GM15510 (cell line): ENCODE data around the gene DHDH.
A peak's percentile ranks its signal among the peaks of the same experiment; 100 is the strongest.

Experiments
- POLR2A ChIP-seq: IDR thresholded peaks from 3 replicates; pipeline ENCODE4 v1.6.1; 2011; ENCODE audit warnings: borderline replicate concordance; ENCODE audit not compliant: insufficient read length; ENCODE audit errors: extremely low read depth

Gene DHDH

GRCh38 chr19:48933382-48933932 lies at the start of gene DHDH:
Gene DHDH (plus strand): TSS chr19:48933699. CDS start chr19:48933722, 23 bp downstream.
- no peak for TF ChIP-seq POLR2A

- TF ChIP-seq POLR2A: no peak
Measured at GRCh38 chr19:48883726-48884125, 49.8 kb upstream of the DHDH start.

GRCh38 chr19:48887861-48888612 lies 45.5 kb upstream of the DHDH start:
- TF ChIP-seq POLR2A: no peak

DNA sequence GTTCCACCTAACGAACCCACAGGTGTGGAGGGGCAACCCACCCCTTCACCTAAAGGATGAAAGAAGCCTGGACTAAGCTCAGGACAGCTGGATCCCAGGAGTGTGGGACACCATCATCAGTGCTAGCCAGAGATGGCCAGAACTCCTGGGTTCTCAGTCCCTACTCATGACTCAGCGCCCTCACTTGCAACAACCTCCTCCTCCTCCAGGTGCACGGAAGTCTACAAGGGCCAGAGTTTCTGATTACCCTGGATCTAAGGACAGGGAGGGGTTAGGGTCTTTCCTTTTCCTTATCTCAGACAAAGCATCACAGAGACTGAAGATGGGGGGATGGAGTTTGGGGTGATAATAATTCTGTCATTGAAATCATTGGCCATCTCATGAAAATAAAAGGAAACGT lies 42.9 kb upstream of the DHDH start:
- no peak for TF ChIP-seq POLR2A

DNA sequence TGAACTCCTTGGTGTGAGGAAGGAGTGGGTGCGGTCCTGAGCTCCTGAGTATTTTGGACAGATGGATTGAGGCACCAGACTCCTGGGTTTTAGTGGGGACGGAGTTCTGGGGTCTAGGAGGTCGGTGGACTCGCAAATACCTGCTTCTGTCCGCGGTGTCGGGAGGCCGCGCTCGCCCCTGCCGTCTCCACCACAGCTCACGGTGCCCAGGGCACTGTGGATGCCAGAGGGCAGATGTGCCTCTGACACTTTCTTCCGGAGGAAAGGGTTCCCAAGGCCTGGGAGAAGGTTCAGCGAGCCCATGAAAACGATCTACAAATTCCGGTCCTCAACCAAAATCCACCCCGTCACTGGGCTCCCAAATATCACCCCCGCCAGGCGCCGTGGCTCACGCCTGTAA lies 38.3 kb upstream of the DHDH start:
- no peak for TF ChIP-seq POLR2A

DNA sequence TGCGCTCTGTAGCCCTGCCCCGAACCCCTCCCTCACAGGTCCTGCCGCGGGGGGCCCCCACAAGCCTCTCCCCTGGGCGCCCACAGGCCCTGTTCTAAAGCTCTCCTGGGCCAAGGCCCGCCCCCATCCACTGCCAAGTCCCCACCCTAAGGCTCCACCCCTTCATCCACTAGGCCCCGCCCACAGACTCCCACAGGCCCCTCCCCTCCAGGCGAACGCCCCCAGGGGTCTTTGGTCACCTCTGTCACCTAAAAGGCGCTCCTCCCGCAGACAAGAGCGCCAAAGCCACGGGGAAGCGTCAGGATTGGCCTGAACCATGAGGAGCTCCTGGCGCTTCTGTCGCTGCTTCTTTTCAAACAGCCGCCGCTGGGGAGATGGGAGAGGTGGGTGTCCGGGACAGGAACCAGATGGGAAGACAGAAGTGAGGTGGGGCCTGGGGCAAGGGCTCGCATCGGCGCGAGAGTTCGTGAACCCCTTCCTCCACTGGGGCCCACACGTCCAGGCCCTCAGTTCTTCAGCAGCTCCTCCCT lies 37.2 kb upstream of the DHDH start:
- TF ChIP-seq POLR2A: no peak

- TF ChIP-seq POLR2A: no peak
Measured at GRCh38 chr19:48897181-48897580, 36.3 kb upstream of the DHDH start.

- peak; percentile 58 for TF ChIP-seq POLR2A
Measured at GRCh38 chr19:48899781-48900476, 33.6 kb upstream of the DHDH start, which contains the start of gene NUCB1. Gene NUCB1 (plus strand): TSS chr19:48900312. CDS start chr19:48900797, 485 bp downstream.

DNA sequence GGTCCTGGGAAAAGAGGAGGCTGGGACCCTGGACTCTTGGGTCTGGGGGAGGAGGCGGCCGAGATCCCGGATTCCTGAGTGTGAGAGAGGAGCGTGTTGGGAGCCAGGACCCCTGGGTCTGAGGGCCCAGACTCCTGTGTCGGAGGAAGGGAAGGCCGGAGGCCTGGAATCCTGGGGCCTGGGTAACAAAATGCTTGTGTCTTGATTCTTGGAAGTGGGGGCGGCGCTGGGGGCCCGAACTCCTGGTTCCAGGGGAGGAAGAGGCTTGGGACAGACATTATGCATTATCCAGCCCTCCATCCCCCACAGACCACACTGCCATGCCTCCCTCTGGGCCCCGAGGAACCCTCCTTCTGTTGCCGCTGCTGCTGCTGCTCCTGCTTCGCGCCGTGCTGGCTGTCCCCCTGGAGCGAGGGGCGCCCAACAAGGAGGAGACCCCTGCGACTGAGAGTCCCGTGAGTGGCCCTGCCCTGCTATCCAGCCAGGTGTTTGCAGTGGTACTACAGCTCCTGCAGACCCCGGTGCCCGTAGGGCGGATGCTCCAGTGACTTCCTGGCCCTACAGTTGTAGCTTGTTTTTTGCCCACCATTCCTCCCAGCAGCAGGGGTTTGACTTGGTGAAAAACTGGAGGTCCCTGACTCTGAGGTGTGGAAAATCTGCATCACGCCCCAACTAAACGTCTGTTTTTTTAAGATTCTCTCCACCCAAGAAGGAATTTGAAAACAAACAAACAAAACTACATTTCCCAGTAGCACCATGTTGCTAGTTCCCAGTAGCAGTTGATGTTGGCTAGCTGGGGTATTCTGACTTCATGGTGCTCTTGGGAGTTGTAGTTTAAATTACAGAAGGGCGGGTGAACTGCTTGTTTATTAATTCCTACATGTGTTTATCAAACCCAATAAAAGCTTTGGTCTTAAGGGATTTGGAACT lies 32.8 kb upstream of the DHDH start:
- no peak for TF ChIP-seq POLR2A

GRCh38 chr19:48905664-48906063 lies 27.8 kb upstream of the DHDH start:
- TF ChIP-seq POLR2A: no peak

- TF ChIP-seq POLR2A: no peak
Measured at GRCh38 chr19:48906324-48906723, 27.2 kb upstream of the DHDH start.

DNA sequence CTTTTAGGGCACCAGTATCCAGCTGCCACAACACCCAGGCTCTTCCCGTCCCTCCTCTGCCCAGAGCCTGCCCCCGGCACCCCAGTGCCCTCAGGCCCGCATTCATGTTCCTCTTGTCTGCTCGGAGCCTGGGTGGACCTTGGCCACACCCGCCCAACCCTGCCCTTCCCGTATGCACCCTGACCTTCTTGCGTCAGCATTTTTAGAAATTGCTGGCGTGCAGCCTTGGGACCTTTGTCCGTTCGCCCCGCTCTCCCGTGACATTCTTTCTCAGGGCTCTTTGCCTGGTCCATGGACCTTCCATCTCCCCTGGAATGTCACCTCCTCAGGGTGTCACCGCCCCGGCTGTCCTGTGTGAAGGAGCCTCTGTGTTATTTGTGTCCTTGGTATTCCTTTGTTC lies 25.8 kb upstream of the DHDH start:
- TF ChIP-seq POLR2A: no peak

GRCh38 chr19:48910803-48911202 lies 22.7 kb upstream of the DHDH start:
- TF ChIP-seq POLR2A: no peak

- no peak for TF ChIP-seq POLR2A
Measured at GRCh38 chr19:48913114-48913889, 20.2 kb upstream of the DHDH start.
